Subcutaneous adipose tissue (tissue), 4 donors: Measurements from ENCODE around the gene BTBD2. TPM values are rescaled to one million over a fixed set of nuclear protein-coding genes. Genes with fewer than 3 reads are reported as not detected.

Experiments
- CTCF ChIP-seq: fragments of 450-650 bp; IDR thresholded peaks from one replicate; pipeline ENCODE4 v1.5.1; 2016; ENCODE audit warnings: low read depth, mild to moderate bottlenecking, control low read depth, antibody characterized with exemption, moderate library complexity
- total RNA-seq, 4 donors: library from RNA; depleted of rRNA; stranded (reverse); fragments of >200 nt; gene quantifications; one replicate each; pipeline ENCODE4 v1.1.0, GENCODE V29; 2016

The BTBD2 gene
- total RNA-seq, 4 donors from 2014 or later: 39.6 to 76.5 (median 54.3) TPM

- no peak for TF ChIP-seq CTCF
These were observed 17.9 kb downstream of the BTBD2 start for GRCh38 chr19:1997353-1998233.

GRCh38 chr19:1992759-1993260 lies 22.7 kb downstream of the BTBD2 start:
- TF ChIP-seq CTCF: no peak

- no peak for TF ChIP-seq CTCF
These were observed 24.2 kb downstream of the BTBD2 start for GRCh38 chr19:1991018-1991913.

GRCh38 chr19:1990230-1991017 lies 25.1 kb downstream of the BTBD2 start:
- TF ChIP-seq CTCF: no peak

- no peak for TF ChIP-seq CTCF
These were observed 25.8 kb downstream of the BTBD2 start for GRCh38 chr19:1989513-1990229.
